K562 (cell line): ENCODE results near the gene ZNF322. TPM values are rescaled to one million over a fixed set of nuclear protein-coding genes. Genes with fewer than 3 reads are reported as not detected.

Experiments used
- MGA ChIP-seq: fragments of 450-650 bp; IDR thresholded peaks from 2 replicates; pipeline ENCODE4 v1.6.1; 2016; ENCODE audit warnings: mild to moderate bottlenecking, moderate library complexity
- SUPT5H ChIP-seq: fragments of 450-650 bp; IDR thresholded peaks from 2 replicates; pipeline ENCODE4 v1.6.1; 2016
- TAF1 ChIP-seq: IDR thresholded peaks from 2 replicates; pipeline ENCODE4 v1.6.1; 2011; ENCODE audit warnings: mild to moderate bottlenecking, low read length, moderate library complexity; ENCODE audit not compliant: insufficient read depth, control insufficient read depth, severe bottlenecking; ENCODE audit errors: extremely low read depth
- ZNF561 ChIP-seq: fragments of 450-650 bp; formaldehyde crosslinking; conservative IDR thresholded peaks from 2 replicates; pipeline ENCODE4 v1.4.0; 2020; ENCODE audit warnings: mild to moderate bottlenecking, moderate library complexity
- polyA plus RNA-seq, 8 experiments: library from polyadenylated mRNA; depleted of rRNA in 4 of 8; stranded (reverse) in 5 of 8; unstranded in 3 of 8; fragments of >200 nt; fragmentation: Nextera tagmentation in 2 of 8; fragmentation: Illumina TruSeq in 1 of 8; extraction: Ambion mirVana in 2 of 8; extraction: Trizol in 1 of 8; gene quantifications; 2 replicates each; pipeline versions ENCODE4 v1.2.1 to v1.2.3, GENCODE V29; 2011 to 2014; ENCODE audit warnings: inconsistent platforms in 1 of 8, missing spikeins in 1 of 8
- total RNA-seq, 7 experiments: library from RNA; depleted of rRNA in 6 of 7; stranded (reverse); fragments of >200 nt in 6 of 7; fragmentation: Illumina TruSeq in 2 of 7; extraction: Trizol in 2 of 7; gene quantifications; 2 replicates each; pipeline versions ENCODE4 v1.2.1 to v1.2.3, GENCODE V29; 2011 to 2021; ENCODE audit warnings: low replicate concordance in 1 of 7
- TF ChIP-seq, protein P1 (sequence below), 2 experiments: fragments of 450-650 bp; formaldehyde crosslinking in 1 of 2; IDR thresholded peaks; 2 replicates each; pipeline versions ENCODE4 v1.4.0 to v1.6.1; 2014 to 2020; ENCODE audit warnings: mild to moderate bottlenecking in 2 of 2, borderline replicate concordance in 1 of 2, low read depth in 1 of 2

ZNF322 gene
- total and polyA plus RNA-seq, 9 of the 15 experiments (the other 6 are each of a cell fraction or from before 2014, with no cell fraction given) = 4.7 to 31.2 (median 18.7) TPM

DNA sequence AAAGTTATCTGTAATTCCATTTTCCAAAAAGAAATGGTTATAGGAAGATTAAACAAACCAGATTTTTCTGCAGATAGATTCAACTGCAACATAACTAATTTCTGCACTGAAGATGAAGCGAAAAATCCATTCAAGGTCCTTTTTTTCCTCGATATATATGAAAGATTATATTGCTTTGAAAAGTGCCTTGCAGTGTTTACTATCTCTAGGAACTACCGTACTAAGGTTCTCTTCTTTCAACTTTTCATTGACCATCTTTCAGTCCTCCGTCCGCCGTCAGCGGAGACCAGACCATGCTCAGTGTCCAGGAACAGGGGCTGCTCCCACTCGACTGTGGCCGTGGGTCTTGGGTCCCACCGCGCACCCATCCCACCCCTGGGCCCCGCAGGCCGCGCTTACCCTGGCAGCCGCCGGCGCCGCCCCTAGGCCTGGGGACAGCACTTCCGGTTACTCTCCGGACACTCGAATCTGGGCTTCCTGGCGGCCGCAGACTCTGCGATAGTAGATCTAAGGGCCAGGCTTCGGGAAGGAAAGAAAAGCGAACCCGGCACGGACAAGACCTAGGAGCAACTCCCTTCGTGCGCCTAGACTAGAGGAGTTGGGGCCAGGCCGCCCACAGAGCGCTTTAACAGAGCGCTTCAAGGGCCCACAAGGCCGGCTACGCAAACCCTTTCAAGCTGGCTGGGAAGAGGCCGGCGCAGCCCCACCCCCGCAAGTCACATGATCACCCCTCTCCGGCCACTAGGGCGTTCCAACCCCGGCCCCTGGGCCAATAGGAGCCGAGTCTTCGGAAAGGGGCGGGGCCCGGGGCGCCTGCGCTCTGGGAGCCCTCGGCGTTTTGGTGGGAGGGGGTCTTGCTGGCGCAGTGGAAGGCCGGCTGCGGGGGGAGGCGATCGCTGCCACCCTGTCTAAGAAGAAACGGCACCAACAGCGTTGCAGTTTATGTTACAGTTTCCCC, at the start of gene ZNF322 (continued):
- TF ChIP-seq MGA (peak; percentile 47; the same call in 1 of the 2 replicates), ZNF561 (CRISPR knock-in tag) (no peak), SUPT5H (peak; percentile 88), TAF1 (peak; percentile 69)
- TF ChIP-seq, protein P1, sequence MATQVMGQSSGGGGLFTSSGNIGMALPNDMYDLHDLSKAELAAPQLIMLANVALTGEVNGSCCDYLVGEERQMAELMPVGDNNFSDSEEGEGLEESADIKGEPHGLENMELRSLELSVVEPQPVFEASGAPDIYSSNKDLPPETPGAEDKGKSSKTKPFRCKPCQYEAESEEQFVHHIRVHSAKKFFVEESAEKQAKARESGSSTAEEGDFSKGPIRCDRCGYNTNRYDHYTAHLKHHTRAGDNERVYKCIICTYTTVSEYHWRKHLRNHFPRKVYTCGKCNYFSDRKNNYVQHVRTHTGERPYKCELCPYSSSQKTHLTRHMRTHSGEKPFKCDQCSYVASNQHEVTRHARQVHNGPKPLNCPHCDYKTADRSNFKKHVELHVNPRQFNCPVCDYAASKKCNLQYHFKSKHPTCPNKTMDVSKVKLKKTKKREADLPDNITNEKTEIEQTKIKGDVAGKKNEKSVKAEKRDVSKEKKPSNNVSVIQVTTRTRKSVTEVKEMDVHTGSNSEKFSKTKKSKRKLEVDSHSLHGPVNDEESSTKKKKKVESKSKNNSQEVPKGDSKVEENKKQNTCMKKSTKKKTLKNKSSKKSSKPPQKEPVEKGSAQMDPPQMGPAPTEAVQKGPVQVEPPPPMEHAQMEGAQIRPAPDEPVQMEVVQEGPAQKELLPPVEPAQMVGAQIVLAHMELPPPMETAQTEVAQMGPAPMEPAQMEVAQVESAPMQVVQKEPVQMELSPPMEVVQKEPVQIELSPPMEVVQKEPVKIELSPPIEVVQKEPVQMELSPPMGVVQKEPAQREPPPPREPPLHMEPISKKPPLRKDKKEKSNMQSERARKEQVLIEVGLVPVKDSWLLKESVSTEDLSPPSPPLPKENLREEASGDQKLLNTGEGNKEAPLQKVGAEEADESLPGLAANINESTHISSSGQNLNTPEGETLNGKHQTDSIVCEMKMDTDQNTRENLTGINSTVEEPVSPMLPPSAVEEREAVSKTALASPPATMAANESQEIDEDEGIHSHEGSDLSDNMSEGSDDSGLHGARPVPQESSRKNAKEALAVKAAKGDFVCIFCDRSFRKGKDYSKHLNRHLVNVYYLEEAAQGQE (IDR thresholded peaks at IDR 0.05; ENCODE audit: borderline replicate concordance) = peak; percentile 73
- TF ChIP-seq, protein P1 (CRISPR knock-in tag; IDR thresholded peaks at IDR 0.05; ENCODE audit: low read depth) = no peak; the same call in 1 of the 2 replicates
